ENCODE measurements around the gene MYO9B.

MYO9B gene

DNA sequence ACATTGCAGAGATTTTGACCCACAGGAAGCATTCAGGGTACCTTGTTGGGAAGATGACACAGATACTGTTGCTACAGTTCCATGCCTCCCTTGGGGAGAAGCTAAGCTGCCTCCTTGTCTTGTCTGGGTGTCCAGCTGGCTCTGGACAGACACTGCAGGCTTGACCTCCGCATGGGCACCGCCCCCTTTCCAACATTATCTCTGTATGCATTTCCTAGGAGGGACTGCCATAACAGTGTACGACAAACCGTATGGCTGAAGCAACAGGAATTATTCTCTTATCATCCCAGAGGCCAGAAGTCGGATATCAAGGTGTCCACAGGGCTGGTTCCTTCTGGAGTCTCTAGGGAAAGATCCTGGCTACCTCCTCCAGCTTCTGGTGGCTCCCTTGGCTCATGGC lies 72.6 kb downstream of the MYO9B start:
- Histone ChIP-seq H3K36me3 (peaks cover 45% of the 10 kb centered on the region), H3K27me3 (ENCODE audit: insufficient read depth, low read depth, severe bottlenecking) (no peaks in the 10 kb centered on the region), H3K27ac (no peak overlapping the region), H3K9me3 (ENCODE audit: severe bottlenecking) (no peaks in the 10 kb centered on the region), H3K4me3 (ENCODE audit: low read depth, low read length) (no peak overlapping the region)
- TF ChIP-seq, protein P1, sequence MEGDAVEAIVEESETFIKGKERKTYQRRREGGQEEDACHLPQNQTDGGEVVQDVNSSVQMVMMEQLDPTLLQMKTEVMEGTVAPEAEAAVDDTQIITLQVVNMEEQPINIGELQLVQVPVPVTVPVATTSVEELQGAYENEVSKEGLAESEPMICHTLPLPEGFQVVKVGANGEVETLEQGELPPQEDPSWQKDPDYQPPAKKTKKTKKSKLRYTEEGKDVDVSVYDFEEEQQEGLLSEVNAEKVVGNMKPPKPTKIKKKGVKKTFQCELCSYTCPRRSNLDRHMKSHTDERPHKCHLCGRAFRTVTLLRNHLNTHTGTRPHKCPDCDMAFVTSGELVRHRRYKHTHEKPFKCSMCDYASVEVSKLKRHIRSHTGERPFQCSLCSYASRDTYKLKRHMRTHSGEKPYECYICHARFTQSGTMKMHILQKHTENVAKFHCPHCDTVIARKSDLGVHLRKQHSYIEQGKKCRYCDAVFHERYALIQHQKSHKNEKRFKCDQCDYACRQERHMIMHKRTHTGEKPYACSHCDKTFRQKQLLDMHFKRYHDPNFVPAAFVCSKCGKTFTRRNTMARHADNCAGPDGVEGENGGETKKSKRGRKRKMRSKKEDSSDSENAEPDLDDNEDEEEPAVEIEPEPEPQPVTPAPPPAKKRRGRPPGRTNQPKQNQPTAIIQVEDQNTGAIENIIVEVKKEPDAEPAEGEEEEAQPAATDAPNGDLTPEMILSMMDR (IDR thresholded peaks at IDR 0.05; ENCODE audit: low read depth, low read length): no peak
- DNase-seq: no peak

DNA sequence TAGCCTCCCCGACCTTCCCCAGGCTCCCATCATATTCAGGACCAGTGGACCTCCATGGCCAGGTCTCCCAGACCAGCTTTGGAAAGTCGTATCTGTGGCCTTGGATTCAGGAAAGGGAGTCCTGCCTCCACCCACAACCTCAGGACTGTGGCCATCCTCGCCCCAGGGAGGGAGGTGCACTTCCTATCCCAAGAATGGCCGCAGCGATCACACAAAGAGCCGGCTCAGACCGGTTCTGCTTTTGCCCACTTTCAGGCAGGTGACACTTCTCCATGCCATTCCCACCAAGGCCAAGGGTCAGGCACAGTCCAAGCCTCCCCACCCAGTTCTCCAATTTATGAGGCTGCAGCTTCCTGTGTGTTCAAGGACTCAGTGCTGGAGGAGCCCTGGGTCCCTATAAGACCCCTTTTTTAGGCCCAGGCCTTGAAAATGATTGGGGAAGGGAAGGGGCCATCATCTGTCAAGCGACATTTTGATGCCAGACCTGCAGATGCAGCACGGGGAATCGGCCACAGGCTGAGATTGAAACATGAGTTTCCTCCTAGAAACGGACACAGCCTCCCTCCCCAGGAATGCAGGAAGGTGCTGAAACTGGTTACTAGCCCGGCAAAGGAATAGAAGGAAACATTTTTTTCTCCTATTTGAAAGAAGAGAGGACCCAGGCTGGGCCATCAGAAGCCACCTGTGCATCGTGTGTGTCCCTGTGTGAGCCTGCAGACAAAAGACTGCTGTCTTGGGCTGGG lies 74.0 kb downstream of the MYO9B start:
- no peak overlapping the region for H3K27ac ChIP-seq
- no peak for DNase-seq
- peaks cover 55% of the 10 kb centered on the region for H3K36me3 ChIP-seq
- H3K9me3 ChIP-seq (ENCODE audit: severe bottlenecking): no peaks in the 10 kb centered on the region
- no peak overlapping the region for H3K4me3 ChIP-seq (ENCODE audit: low read depth, low read length)
- TF ChIP-seq, protein P1 (IDR thresholded peaks at IDR 0.05; ENCODE audit: low read depth, low read length): no peak
- H3K27me3 ChIP-seq (ENCODE audit: insufficient read depth, low read depth, severe bottlenecking): no peaks in the 10 kb centered on the region

DNA sequence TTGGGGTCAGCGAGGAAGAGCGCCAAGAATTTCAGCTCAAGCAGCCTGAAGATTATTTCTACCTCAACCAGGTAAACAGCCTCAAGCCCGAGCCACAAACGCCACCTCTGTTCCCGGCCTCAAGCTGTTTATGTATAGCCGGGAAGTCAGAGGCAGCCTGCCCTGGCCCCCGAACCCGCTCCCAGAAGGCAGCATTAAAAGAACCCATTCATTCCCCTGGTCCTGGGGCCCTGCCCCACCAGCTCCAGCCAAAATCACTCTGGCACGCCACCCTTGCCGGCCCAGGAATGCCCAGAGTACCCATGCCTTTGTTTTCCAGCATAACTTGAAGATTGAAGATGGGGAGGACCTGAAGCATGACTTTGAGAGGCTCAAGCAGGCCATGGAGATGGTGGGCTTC lies 78.4 kb downstream of the MYO9B start:
- Histone ChIP-seq H3K27me3 (ENCODE audit: insufficient read depth, low read depth, severe bottlenecking) (no peaks in the 10 kb centered on the region), H3K27ac (no peak overlapping the region), H3K9me3 (ENCODE audit: severe bottlenecking) (no peaks in the 10 kb centered on the region), H3K36me3 (peaks cover 63% of the 10 kb centered on the region), H3K4me3 (ENCODE audit: low read depth, low read length) (no peak overlapping the region)
- TF ChIP-seq, protein P1 (IDR thresholded peaks at IDR 0.05; ENCODE audit: low read depth, low read length): no peak
- DNase-seq: no peak

DNA sequence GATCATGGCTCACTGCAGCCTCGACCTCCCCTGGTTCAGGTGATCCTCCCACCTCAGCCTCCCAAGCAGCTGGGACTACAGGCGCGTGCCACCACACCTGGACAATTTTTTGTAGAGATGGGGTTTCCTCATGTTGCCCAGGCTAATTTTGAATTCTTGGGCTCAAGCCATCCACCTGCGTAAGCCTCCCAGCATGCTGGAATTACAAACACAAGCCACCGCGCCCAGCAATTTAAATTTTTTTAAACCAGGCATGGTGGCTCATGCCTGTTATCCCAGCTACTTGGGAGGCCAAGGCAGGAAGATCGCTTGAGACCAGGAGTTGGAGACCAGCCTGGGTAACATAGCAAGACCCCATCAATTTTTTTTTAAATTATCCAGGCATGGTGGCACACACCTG lies 79.7 kb downstream of the MYO9B start:
- no peak overlapping the region for H3K4me3 ChIP-seq (ENCODE audit: low read depth, low read length)
- H3K9me3 ChIP-seq (ENCODE audit: severe bottlenecking): no peaks in the 10 kb centered on the region
- no peak for DNase-seq
- TF ChIP-seq, protein P1 (IDR thresholded peaks at IDR 0.05; ENCODE audit: low read depth, low read length): no peak
- no peak overlapping the region for H3K27ac ChIP-seq
- no peaks in the 10 kb centered on the region for H3K27me3 ChIP-seq (ENCODE audit: insufficient read depth, low read depth, severe bottlenecking)
- H3K36me3 ChIP-seq: peaks cover 64% of the 10 kb centered on the region

DNA sequence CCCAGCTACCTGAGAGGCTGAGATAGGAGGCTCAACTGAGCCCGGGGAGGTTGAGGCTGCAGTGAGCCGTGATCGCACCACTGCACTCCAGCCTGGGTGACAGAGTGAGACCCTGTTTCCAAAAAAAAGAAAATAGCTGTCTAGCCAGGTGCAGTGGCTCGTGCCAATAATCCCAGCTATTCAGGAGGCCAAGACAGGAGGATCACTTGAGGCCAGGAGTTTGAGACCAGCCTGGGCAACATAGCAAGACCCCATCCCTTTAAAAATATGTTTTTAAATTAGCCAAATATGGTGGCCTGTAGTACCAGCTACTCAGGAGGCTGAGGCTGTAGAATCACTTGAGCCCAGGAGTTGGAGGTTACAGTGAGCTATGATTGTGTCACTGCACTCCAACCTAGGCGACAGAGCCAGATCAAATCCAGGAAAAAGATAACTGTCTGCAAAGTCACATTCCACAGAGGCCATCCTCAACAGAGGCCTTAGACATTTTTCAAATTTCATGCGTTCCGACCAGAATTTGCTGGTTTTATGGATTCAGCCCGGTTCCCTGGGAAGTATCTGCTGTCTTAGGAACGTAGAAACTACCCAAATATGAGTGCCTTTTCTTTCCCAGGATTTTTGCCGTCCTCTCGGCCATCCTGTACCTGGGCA lies 80.8 kb downstream of the MYO9B start:
- no peak for DNase-seq
- Histone ChIP-seq H3K27me3 (ENCODE audit: insufficient read depth, low read depth, severe bottlenecking) (no peaks in the 10 kb centered on the region), H3K27ac (no peak overlapping the region), H3K4me3 (ENCODE audit: low read depth, low read length) (no peak overlapping the region), H3K36me3 (peaks cover 68% of the 10 kb centered on the region), H3K9me3 (ENCODE audit: severe bottlenecking) (no peaks in the 10 kb centered on the region)
- TF ChIP-seq, protein P1 (IDR thresholded peaks at IDR 0.05; ENCODE audit: low read depth, low read length): no peak

Measured in WERI-Rb-1 (cell line).